Suprapubic skin (tissue), 4 donors: ENCODE results near the gene EPOP. TPM values are rescaled to one million over a fixed set of nuclear protein-coding genes. Genes with fewer than 3 reads are reported as not detected.

Source experiments
- DNase-seq, 2 donors: peaks; one replicate each; pipeline ENCODE4 v3.0.0-alpha.2; 2019; ENCODE audit warnings: low spot score in 2 of 2
- H3K27ac ChIP-seq: fragments of 200-600 bp; sonication (generic); one replicate; pipeline ENCODE4 v1.5.1; 2019
- H3K27me3 ChIP-seq: fragments of 200-600 bp; sonication (generic); one replicate; pipeline ENCODE4 v1.5.1; 2019
- H3K36me3 ChIP-seq: fragments of 200-600 bp; sonication (generic); one replicate; pipeline ENCODE4 v1.5.1; 2019
- H3K4me1 ChIP-seq: fragments of 200-600 bp; sonication (generic); one replicate; pipeline ENCODE4 v1.5.1; 2019
- H3K4me3 ChIP-seq: fragments of 200-600 bp; sonication (generic); one replicate; pipeline ENCODE4 v1.5.1; 2019; ENCODE audit warnings: mild to moderate bottlenecking
- H3K9me3 ChIP-seq: fragments of 200-600 bp; sonication (generic); one replicate; pipeline ENCODE4 v1.5.1; 2019
- EP300 ChIP-seq: sonication (generic); formaldehyde crosslinking; IDR thresholded peaks from one replicate; pipeline ENCODE4 v1.6.1; 2017; ENCODE audit warnings: antibody characterized with exemption
- POLR2A ChIP-seq, 2 donors: fragments of 450-650 bp; IDR thresholded peaks; one replicate each; pipeline ENCODE4 v1.6.1; 2017; ENCODE audit warnings: antibody characterized with exemption in 2 of 2, mild to moderate bottlenecking in 2 of 2, moderate library complexity in 2 of 2
- POLR2AphosphoS5 ChIP-seq, 3 donors: sonication (generic); formaldehyde crosslinking; IDR thresholded peaks; one replicate each; pipeline ENCODE4 v1.6.1; 2017; ENCODE audit warnings: antibody characterized with exemption in 3 of 3
- WGBS: methylation state at CpG from one replicate; pipeline ENCODE4 v1.1.5; 2018; 5-methylcytosine and 5-hydroxymethylcytosine counted together
- total RNA-seq, 4 donors: library from RNA; depleted of rRNA; stranded (reverse); fragments of >200 nt; gene quantifications; one replicate each; pipeline ENCODE4 v1.1.0, GENCODE V29; 2016
- TF ChIP-seq, protein P1 (sequence below), 2 donors: fragments of 200-600 bp in 1 of 2; fragments of 450-650 bp in 1 of 2; sonication (generic) in 1 of 2; IDR thresholded peaks; one replicate each; pipeline ENCODE4 v1.5.1; 2016 to 2019; ENCODE audit warnings: antibody characterized with exemption in 2 of 2, mild to moderate bottlenecking in 1 of 2, moderate library complexity in 1 of 2

Gene EPOP
- total RNA-seq, 4 donors from 2014 or later: 0.80 to 6.1 (median 3.2) TPM

DNA sequence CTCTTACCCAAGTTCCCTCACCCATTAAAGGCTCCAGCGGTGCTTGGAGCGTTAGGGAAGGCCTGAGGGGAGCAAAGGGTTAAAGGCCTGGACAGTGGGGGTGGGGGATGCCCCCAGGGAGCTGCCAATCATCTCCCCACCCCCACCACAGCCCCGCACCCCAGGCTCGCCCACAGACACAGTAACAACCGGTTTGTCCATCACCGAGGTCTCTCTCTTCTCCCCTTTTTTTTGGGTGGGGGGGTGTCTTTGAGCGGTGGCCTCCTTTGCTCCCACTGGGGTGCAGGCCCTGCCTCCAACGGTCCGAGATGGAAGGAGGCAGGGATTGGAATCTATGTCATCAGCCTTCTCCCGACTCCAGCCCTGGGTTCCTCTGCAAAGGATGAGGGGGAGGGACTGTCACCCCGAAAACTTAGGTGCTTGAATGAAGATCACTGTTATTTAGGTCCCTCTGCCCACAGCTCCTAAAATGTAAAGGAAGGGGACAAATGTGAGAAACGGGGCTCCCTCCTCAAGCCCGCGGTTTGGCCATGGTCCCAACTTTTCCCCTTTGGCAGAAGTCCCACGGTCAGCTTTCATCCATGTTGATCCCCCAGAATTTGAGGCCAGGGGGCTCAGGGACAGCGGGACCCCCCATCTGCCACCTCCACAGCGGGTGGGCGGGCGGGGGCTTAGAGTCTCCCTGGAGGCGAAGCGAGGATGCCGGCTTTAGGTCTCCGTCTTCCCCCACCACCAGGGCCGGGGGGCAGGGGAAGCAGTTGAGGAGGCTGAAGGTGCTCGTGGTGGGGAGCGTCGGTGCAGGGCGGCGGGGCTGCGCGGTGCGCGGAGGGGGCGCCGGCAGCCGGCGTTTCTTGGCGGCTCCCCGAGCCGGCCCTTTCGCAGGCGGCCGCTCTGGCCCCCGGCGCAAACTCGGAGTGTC lies 1.7 kb downstream of the EPOP start:
- Histone ChIP-seq H3K4me3 (peak overlapping the region; percentile 72), H3K4me1 (peaks cover 35% of the 10 kb centered on the region), H3K36me3 (no peaks in the 10 kb centered on the region), H3K27ac (no peak overlapping the region), H3K27me3 (peaks cover 56% of the 10 kb centered on the region), H3K9me3 (no peaks in the 10 kb centered on the region)
- DNase-seq: no peak
- no peak for TF ChIP-seq EP300
- TF ChIP-seq POLR2A (IDR thresholded peaks at IDR 0.05): no peak
- TF ChIP-seq POLR2AphosphoS5 (IDR thresholded peaks at IDR 0.05): no peak
- TF ChIP-seq, protein P1, sequence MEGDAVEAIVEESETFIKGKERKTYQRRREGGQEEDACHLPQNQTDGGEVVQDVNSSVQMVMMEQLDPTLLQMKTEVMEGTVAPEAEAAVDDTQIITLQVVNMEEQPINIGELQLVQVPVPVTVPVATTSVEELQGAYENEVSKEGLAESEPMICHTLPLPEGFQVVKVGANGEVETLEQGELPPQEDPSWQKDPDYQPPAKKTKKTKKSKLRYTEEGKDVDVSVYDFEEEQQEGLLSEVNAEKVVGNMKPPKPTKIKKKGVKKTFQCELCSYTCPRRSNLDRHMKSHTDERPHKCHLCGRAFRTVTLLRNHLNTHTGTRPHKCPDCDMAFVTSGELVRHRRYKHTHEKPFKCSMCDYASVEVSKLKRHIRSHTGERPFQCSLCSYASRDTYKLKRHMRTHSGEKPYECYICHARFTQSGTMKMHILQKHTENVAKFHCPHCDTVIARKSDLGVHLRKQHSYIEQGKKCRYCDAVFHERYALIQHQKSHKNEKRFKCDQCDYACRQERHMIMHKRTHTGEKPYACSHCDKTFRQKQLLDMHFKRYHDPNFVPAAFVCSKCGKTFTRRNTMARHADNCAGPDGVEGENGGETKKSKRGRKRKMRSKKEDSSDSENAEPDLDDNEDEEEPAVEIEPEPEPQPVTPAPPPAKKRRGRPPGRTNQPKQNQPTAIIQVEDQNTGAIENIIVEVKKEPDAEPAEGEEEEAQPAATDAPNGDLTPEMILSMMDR (IDR thresholded peaks at IDR 0.05): no peak
- WGBS: 40% methylated on average over 16 of the region's 46 CpGs

DNA sequence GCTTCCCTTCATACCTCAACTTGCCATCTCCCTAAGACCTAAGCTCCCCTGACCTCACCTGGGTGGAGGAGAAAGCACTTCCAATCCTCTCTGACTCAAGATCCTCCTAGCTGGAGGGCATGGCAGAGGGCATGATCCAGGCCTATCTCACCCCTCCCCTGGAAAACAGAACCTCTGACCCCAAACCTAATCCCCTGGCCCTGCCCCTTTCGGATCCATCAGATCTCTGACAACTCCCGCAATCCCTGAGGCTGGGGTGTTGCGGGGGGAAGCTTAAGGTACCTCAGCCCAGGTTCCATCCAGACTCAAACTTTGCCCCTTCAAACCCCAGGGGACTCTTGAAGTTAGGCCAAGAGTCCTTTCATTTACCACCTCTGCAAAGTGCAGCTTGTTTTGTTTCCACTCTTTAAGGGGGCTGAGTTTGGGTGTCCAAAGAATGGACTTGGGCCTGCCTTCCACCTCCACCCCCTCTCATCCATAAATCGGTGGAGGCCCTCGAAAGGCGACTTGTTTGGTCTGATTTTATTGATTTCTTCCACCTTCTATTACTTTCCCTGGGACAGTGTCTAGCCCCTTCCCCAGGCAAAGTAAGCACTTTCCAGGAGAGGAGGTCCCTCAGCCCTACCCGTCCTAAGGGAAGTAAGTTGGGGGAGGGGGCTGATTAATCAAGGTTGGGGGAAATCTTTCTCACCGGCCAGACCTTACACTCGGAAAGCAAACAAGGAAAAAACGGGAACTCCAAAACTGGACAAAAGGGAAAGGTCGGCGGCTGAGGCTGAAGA lies 2.6 kb downstream of the EPOP start:
- WGBS: 83% methylated on average over 12 of the region's 12 CpGs
- TF ChIP-seq EP300: no peak
- no peak for TF ChIP-seq POLR2AphosphoS5 (IDR thresholded peaks at IDR 0.05)
- TF ChIP-seq, protein P1 (IDR thresholded peaks at IDR 0.05): no peak
- no peak for TF ChIP-seq POLR2A (IDR thresholded peaks at IDR 0.05)
- Histone ChIP-seq H3K27ac (no peak overlapping the region), H3K4me3 (no peak overlapping the region), H3K9me3 (no peaks in the 10 kb centered on the region), H3K27me3 (peaks cover 56% of the 10 kb centered on the region), H3K36me3 (no peaks in the 10 kb centered on the region), H3K4me1 (peaks cover 30% of the 10 kb centered on the region)
- DNase-seq: no peak

DNA sequence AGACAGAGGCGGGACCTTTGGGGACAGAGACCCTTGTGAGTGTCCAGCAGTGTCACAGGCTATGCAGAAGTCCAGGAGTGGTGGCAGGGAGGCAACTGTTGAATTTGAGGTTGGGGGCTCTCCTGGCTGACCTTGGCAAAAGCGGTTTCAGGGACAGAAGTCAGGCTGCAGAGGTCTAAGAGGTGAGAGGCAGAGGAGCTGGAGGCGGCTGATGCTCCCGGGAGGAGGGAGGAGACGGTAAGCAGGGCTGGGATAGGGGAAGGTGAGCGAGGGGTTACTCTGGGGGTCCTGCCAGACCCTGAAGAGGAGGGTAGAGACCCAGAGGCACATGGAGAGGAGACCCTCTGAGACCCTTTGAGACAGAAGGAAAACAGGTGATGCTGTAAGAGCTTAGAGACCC lies 5.2 kb downstream of the EPOP start:
- Histone ChIP-seq H3K27ac (no peak overlapping the region), H3K36me3 (no peaks in the 10 kb centered on the region), H3K27me3 (peaks cover 54% of the 10 kb centered on the region), H3K4me3 (no peak overlapping the region), H3K4me1 (peaks cover 14% of the 10 kb centered on the region), H3K9me3 (no peaks in the 10 kb centered on the region)
- DNase-seq: no peak
- TF ChIP-seq EP300 (no peak), POLR2AphosphoS5 (IDR thresholded peaks at IDR 0.05) (no peak), POLR2A (IDR thresholded peaks at IDR 0.05) (no peak)
- TF ChIP-seq, protein P1 (IDR thresholded peaks at IDR 0.05): no peak
- 27% methylated on average over 6 of the region's 6 CpGs for WGBS

DNA sequence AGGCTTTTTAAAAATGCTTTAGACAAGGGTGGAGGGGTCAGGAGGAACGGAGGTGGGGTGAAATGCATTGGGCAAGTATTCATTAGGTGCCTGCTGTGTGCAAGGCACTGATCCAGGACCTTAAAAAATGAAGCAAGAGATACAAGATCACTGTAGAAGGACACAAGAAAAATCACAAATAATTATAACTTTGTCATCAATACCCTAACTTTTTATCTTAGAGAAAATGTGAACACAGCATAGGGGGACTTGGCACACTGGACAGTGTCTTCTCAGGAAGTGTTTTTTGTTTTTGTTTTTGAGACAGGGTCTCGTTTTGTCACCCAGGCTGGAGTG lies 7.0 kb downstream of the EPOP start:
- H3K9me3 ChIP-seq: no peaks in the 10 kb centered on the region
- no peaks in the 10 kb centered on the region for H3K36me3 ChIP-seq
- no peak for DNase-seq
- H3K4me1 ChIP-seq: no peaks in the 10 kb centered on the region
- H3K27me3 ChIP-seq: peaks cover 36% of the 10 kb centered on the region
- WGBS: 47% methylated on average over 2 of the region's 2 CpGs
- TF ChIP-seq POLR2AphosphoS5 (IDR thresholded peaks at IDR 0.05): no peak
- TF ChIP-seq, protein P1 (IDR thresholded peaks at IDR 0.05): no peak
- TF ChIP-seq EP300: no peak
- no peak for TF ChIP-seq POLR2A (IDR thresholded peaks at IDR 0.05)
- H3K27ac ChIP-seq: no peak overlapping the region
- H3K4me3 ChIP-seq: no peak overlapping the region
